Stomach (tissue), 4 donors: ENCODE measurements around the gene CDC37L1.

Experiments
- POLR2A ChIP-seq, 4 donors: fragments of 450-650 bp; IDR thresholded peaks; one replicate each; pipeline ENCODE4 v1.6.1; 2016; ENCODE audit warnings: antibody characterized with exemption in 4 of 4, control low read depth in 2 of 4, mild to moderate bottlenecking in 1 of 4, moderate library complexity in 1 of 4
- POLR2AphosphoS5 ChIP-seq, 3 donors: sonication (generic); formaldehyde crosslinking; IDR thresholded peaks; one replicate each; pipeline ENCODE4 v1.6.1; 2016; ENCODE audit warnings: antibody characterized with exemption in 3 of 3
- TF ChIP-seq, protein P1 (sequence below), 7 experiments: fragments of 450-650 bp in 4 of 7; fragments of 200-600 bp in 3 of 7; sonication (generic) in 3 of 7; IDR thresholded peaks; one replicate each; pipeline ENCODE4 v1.5.1; 2016 to 2019; ENCODE audit warnings: antibody characterized with exemption in 7 of 7, control low read depth in 2 of 7, mild to moderate bottlenecking in 1 of 7

DNA sequence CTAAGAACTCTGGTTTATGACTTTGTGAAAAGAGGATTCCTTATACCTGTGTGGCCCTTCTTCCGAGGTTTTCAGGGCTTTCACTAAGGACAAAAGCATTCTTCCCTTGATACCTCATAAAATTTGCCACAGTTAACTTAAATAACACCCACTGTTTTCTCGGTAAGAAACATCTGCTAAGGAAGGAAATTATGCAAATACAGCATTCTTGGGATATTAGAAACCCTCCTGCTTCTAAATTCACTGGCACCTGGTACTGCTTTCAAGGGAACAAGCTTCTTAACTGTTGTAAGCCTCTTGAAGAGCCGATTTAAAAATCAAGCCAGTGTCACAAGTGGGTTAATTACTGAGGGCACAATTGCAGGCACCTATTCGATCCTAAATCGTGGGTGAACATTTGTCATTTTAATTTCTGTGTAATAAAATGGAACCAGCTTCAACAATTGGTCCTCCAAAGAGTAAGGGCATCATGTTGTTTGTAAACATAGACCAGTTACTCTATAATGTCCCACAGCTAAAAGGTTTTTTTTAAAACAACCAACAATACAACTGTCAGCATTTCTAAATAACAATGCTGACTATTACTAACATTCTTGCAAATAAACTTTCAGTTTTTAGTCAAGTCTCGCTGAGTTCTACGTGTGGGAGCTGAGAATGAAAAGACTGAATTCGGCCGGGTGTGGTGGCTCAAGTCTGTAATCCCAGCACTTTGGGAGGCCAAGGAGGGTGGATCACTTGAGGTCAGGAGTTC is 35.1 kb downstream of the CDC37L1 start:
- TF ChIP-seq, protein P1, sequence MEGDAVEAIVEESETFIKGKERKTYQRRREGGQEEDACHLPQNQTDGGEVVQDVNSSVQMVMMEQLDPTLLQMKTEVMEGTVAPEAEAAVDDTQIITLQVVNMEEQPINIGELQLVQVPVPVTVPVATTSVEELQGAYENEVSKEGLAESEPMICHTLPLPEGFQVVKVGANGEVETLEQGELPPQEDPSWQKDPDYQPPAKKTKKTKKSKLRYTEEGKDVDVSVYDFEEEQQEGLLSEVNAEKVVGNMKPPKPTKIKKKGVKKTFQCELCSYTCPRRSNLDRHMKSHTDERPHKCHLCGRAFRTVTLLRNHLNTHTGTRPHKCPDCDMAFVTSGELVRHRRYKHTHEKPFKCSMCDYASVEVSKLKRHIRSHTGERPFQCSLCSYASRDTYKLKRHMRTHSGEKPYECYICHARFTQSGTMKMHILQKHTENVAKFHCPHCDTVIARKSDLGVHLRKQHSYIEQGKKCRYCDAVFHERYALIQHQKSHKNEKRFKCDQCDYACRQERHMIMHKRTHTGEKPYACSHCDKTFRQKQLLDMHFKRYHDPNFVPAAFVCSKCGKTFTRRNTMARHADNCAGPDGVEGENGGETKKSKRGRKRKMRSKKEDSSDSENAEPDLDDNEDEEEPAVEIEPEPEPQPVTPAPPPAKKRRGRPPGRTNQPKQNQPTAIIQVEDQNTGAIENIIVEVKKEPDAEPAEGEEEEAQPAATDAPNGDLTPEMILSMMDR (IDR thresholded peaks at IDR 0.05) = no peak
- TF ChIP-seq POLR2AphosphoS5 (IDR thresholded peaks at IDR 0.05) = no peak
- no peak for TF ChIP-seq POLR2A (IDR thresholded peaks at IDR 0.05)
